ENCODE data around the gene PPT1.

DNA sequence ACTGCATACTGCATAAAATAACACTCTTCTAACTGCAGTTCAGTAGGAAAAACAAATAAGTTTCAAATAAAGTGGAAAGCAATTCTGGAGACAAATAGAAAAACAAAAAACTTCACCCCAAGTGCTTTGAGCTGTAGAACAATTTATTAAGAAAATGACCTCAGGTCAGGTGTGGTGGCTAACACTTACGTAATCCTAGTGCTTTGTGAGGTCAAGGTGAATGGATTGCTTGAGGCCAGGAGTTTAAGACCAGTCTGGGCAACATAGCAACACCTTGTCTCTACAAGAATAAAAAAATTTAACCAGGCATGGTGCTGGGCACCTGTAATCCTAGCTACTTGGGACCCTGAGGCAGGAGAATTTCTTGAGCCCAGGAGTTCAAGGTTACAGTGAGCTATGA is 5.0 kb upstream of the PPT1 start:
- TF ChIP-seq CTCF (IDR thresholded peaks at IDR 0.05; ENCODE audit: extremely low read depth in 1 of 2, insufficient read depth in 1 of 2, low read depth in 1 of 2, low read length in 2 of 2) (no peak), POLR2A (IDR thresholded peaks at IDR 0.05; ENCODE audit: low read depth, low read length) (no peak), FOS (IDR thresholded peaks at IDR 0.05; ENCODE audit: borderline replicate concordance, insufficient read depth, low read length) (no peak), POLR2AphosphoS5 (IDR thresholded peaks at IDR 0.05; ENCODE audit: insufficient read depth, low read depth, low read length) (no peak), JUN (IDR thresholded peaks at IDR 0.05; ENCODE audit: borderline replicate concordance, insufficient read depth, insufficient read length, low read depth) (no peak), EZH2 (IDR thresholded peaks at IDR 0.05; ENCODE audit: borderline replicate concordance, low read depth, low read length, severe bottlenecking) (no peak)

All from endothelial cell of umbilical vein (primary cell).